IMR-90 (cell line): ENCODE data around the gene CCDC27. TPM values are rescaled to one million over a fixed set of nuclear protein-coding genes. Genes with fewer than 3 reads are reported as not detected.

Experiments
- ATAC-seq: fragments of 200-7000 bp; cut with Tn5 transposase; 2 replicates; pipeline ENCODE4 v1.9.1; 2020; ENCODE audit warnings: low read depth, mild to moderate bottlenecking, moderate library complexity
- BruUV-seq: library from RNA; stranded (reverse); fragments of 400-500 nt; replicated peaks from 2 replicates; lab custom pipeline; 2021; lab: Mats Ljungman, UMichigan
- CTCF ChIA-PET: fragments of 300-600 bp; formaldehyde crosslinking; extraction: SDS; loops from one replicate; lab custom pipeline; 2021; ENCODE audit warnings: antibody characterized with exemption; lab: Yijun Ruan, JAX
- POLR2A ChIA-PET: fragments of 300-600 bp; sonication (Branson Sonifier 250); formaldehyde crosslinking; loops from one replicate; lab custom pipeline; 2022; ENCODE audit warnings: antibody characterized with exemption; ENCODE audit not compliant: unreplicated experiment; lab: Charles Lee
- DNase-seq: peaks from one replicate; pipeline ENCODE4 v3.0.0; 2013
- H2AFZ ChIP-seq: replicated peaks from 2 replicates; pipeline ENCODE3; 2013; ENCODE audit warnings: low read length, mild to moderate bottlenecking; ENCODE audit not compliant: poor library complexity
- H2AK5ac ChIP-seq: 2 replicates; pipeline ENCODE4 v1.6.1; 2013; ENCODE audit warnings: low read depth, low read length, inconsistent platforms
- H2AK9ac ChIP-seq: replicated peaks from 2 replicates; pipeline ENCODE3; 2013; ENCODE audit warnings: mild to moderate bottlenecking, low read depth, low read length, moderate library complexity; ENCODE audit not compliant: poor library complexity
- H2BK120ac ChIP-seq: 2 replicates; pipeline ENCODE4 v1.6.1; 2013; ENCODE audit warnings: low read depth, low read length, inconsistent platforms
- H2BK15ac ChIP-seq: 3 replicates; pipeline ENCODE4 v1.6.1; 2013; ENCODE audit warnings: low read depth, low read length, inconsistent platforms
- H2BK20ac ChIP-seq: 2 replicates; pipeline ENCODE4 v1.6.1; 2013; ENCODE audit warnings: low read depth, mild to moderate bottlenecking, inconsistent platforms, low read length, moderate library complexity
- H2BK5ac ChIP-seq: 2 replicates; pipeline ENCODE4 v1.6.1; 2013; ENCODE audit warnings: mild to moderate bottlenecking, low read depth, low read length, inconsistent platforms; ENCODE audit not compliant: poor library complexity, severe bottlenecking
- H3K14ac ChIP-seq: replicated peaks from 2 replicates; pipeline ENCODE4 v1.6.1; 2013; ENCODE audit warnings: low read depth, low read length, inconsistent platforms
- H3K18ac ChIP-seq: 2 replicates; pipeline ENCODE4 v1.6.1; 2013; ENCODE audit warnings: low read depth, low read length, control low read depth
- H3K23ac ChIP-seq: 2 replicates; pipeline ENCODE4 v1.6.1; 2013; ENCODE audit warnings: low read depth, low read length, inconsistent platforms
- H3K27ac ChIP-seq: 2 replicates; pipeline ENCODE4 v1.5.1; 2013; ENCODE audit warnings: mild to moderate bottlenecking, control low read depth, low read length; ENCODE audit not compliant: insufficient read depth
- H3K27me3 ChIP-seq: 2 replicates; pipeline ENCODE4 v1.6.1; 2013; ENCODE audit warnings: low read length; ENCODE audit not compliant: control insufficient read depth, insufficient read depth
- H3K36me3 ChIP-seq: 2 replicates; pipeline ENCODE4 v1.6.1; 2013; ENCODE audit warnings: low read length, mixed read lengths; ENCODE audit not compliant: control insufficient read depth, insufficient read depth
- H3K4ac ChIP-seq: 2 replicates; pipeline ENCODE4 v1.6.1; 2013; ENCODE audit warnings: low read depth, low read length, inconsistent platforms
- H3K4me1 ChIP-seq: 2 replicates; pipeline ENCODE4 v1.6.1; 2013; ENCODE audit warnings: low read length, mixed read lengths; ENCODE audit not compliant: control insufficient read depth, insufficient read depth
- H3K4me2 ChIP-seq: 2 replicates; pipeline ENCODE4 v1.6.1; 2013; ENCODE audit warnings: low read depth, mild to moderate bottlenecking, control low read depth, low read length, moderate library complexity
- H3K4me3 ChIP-seq: 2 replicates; pipeline ENCODE4 v1.5.1; 2013; ENCODE audit warnings: low read depth, mild to moderate bottlenecking, control low read depth, low read length, moderate library complexity; ENCODE audit not compliant: insufficient read depth
- H3K56ac ChIP-seq: 2 replicates; pipeline ENCODE4 v1.6.1; 2013; ENCODE audit warnings: low read length, inconsistent platforms; ENCODE audit not compliant: insufficient read depth; ENCODE audit errors: extremely low read depth
- H3K79me1 ChIP-seq, 2 experiments: 2 replicates each; pipeline ENCODE4 v1.6.1; 2013; ENCODE audit warnings: low read length in 2 of 2, inconsistent platforms in 1 of 2, low read depth in 1 of 2
- H3K9ac ChIP-seq: 2 replicates; pipeline ENCODE4 v1.6.1; 2013; ENCODE audit warnings: low read depth, low read length, control low read depth
- H3K9me1 ChIP-seq: 2 replicates; pipeline ENCODE4 v1.6.1; 2013; ENCODE audit warnings: low read length, inconsistent platforms; ENCODE audit not compliant: insufficient read depth
- H3K9me3 ChIP-seq: 2 replicates; pipeline ENCODE4 v1.6.1; 2013; ENCODE audit warnings: low read length; ENCODE audit not compliant: control insufficient read depth, insufficient read depth
- H4K20me1 ChIP-seq: 2 replicates; pipeline ENCODE4 v1.6.1; 2013; ENCODE audit warnings: low read length, inconsistent platforms; ENCODE audit not compliant: insufficient read depth
- H4K5ac ChIP-seq: 2 replicates; pipeline ENCODE4 v1.6.1; 2013; ENCODE audit warnings: mild to moderate bottlenecking, low read depth, low read length, control low read depth
- H4K8ac ChIP-seq, 2 experiments: 2 replicates each; pipeline ENCODE4 v1.6.1; 2013; ENCODE audit warnings: low read depth in 2 of 2, low read length in 2 of 2, control low read depth in 1 of 2, inconsistent platforms in 1 of 2
- H4K91ac ChIP-seq: 2 replicates; pipeline ENCODE4 v1.6.1; 2013; ENCODE audit warnings: low read depth, low read length, inconsistent platforms; ENCODE audit not compliant: insufficient read depth
- FOS ChIP-seq: fragments of 150-350 bp; IDR thresholded peaks from 2 replicates; pipeline ENCODE4 v1.6.1; 2016; ENCODE audit warnings: low read depth, low read length
- MXI1 ChIP-seq: IDR thresholded peaks from 2 replicates; pipeline ENCODE4 v1.6.1; 2012; ENCODE audit warnings: low read depth, mild to moderate bottlenecking, low read length, moderate library complexity, borderline replicate concordance
- RCOR1 ChIP-seq: IDR thresholded peaks from 2 replicates; pipeline ENCODE4 v1.6.1; 2012; ENCODE audit warnings: mild to moderate bottlenecking, low read length, improper control_type of control experiment; ENCODE audit not compliant: insufficient replicate concordance
- SMC3 ChIP-seq: fragments of 150-350 bp; IDR thresholded peaks from 2 replicates; pipeline ENCODE4 v1.6.1; 2016; ENCODE audit warnings: low read depth, mild to moderate bottlenecking, antibody characterized with exemption, low read length, moderate library complexity
- WGBS, 2 experiments: methylation state at CpG; one replicate each; pipeline versions ENCODE4 v1.1.5 to v1.1.7; 2013; ENCODE audit warnings: missing lambda C conversion rate in 2 of 2; ENCODE audit not compliant: insufficient read length in 1 of 2; ENCODE audit errors: extremely low coverage in 2 of 2; 5-methylcytosine and 5-hydroxymethylcytosine counted together
- dilution Hi-C: fragments of 300-500 bp; cut with HindIII; formaldehyde crosslinking; loops from one replicate; pipeline ENCODE4 v1.14.3; 2018; ENCODE audit warnings: low sequenced_read_pairs; ENCODE audit not compliant: unreplicated experiment
- in situ Hi-C: fragments of 300-500 bp; cut with MboI; formaldehyde crosslinking; loops from 3 replicates; pipeline ENCODE4 v1.14.3; 2019; ENCODE audit warnings: low sequenced_read_pairs, inconsistent platforms, mixed read lengths
- intact Hi-C: fragments of 100-400 bp; cut with micrococcal nuclease; formaldehyde crosslinking; loops from 2 replicates; pipeline ENCODE4 v1.10.0; 2022
- polyA plus RNA-seq, 3 experiments: library from polyadenylated mRNA; depleted of rRNA; stranded (reverse); fragments of >200 nt; gene quantifications; 2 replicates each; pipeline ENCODE4 v1.2.3, GENCODE V29; 2012; ENCODE audit warnings: low replicate concordance in 1 of 3
- total RNA-seq: library from RNA; depleted of rRNA; stranded (reverse); fragments of >200 nt; gene quantifications from 2 replicates; pipeline ENCODE4 v1.2.3, GENCODE V29; 2012

The CCDC27 gene
- total and polyA plus RNA-seq, 2 of the 4 experiments (the other 2 are of a cell fraction): not detected

DNA sequence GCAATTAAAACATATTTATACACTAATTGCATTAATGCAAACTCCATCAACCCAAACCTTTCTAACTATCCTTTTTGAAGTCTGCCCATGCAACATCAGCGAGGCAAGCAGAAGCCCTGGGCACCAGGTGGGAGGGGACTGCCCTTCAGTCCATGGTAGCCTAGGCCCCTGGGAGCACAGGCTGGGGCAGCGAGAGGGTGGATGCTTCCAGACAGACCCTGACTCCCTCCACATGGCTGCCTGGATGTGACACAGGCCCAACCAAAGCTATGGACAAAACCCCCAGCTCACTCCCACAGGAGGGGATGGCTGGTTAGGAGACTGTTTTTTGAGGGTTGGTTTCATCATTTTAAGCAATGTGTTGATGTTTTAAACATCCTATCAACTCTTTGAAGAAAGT is 61.8 kb downstream of the CCDC27 start:
- H4K91ac ChIP-seq: no peak overlapping the region
- H4K20me1 ChIP-seq: no peaks in the 10 kb centered on the region
- no peak overlapping the region for H2BK15ac ChIP-seq
- no peak for ATAC-seq
- no peaks in the 10 kb centered on the region for H3K4me1 ChIP-seq
- no peak overlapping the region for H3K27ac ChIP-seq
- no peak overlapping the region for H3K56ac ChIP-seq
- H3K23ac ChIP-seq: no peak overlapping the region
- no peak overlapping the region for H2BK5ac ChIP-seq
- no peak overlapping the region for H3K18ac ChIP-seq
- in situ Hi-C loops: no loop called here
- no peak overlapping the region for H2BK20ac ChIP-seq
- no peak overlapping the region for H3K14ac ChIP-seq
- no peak overlapping the region for H2AFZ ChIP-seq
- TF ChIP-seq RCOR1 (no peak), MXI1 (no peak), FOS (no peak), SMC3 (no peak)
- BruUV-seq: no TSS peak
- no peak overlapping the region for H4K5ac ChIP-seq
- H3K4ac ChIP-seq: no peak overlapping the region
- no peak overlapping the region for H3K4me3 ChIP-seq
- no peak overlapping the region for H3K9ac ChIP-seq
- peaks cover 12% of the 10 kb centered on the region; the same call in 1 of the 2 replicates for H3K36me3 ChIP-seq
- intact Hi-C loops: no loop called here
- H3K9me3 ChIP-seq: no peaks in the 10 kb centered on the region
- H4K8ac ChIP-seq: no peak overlapping the region
- H3K4me2 ChIP-seq: no peak overlapping the region
- dilution Hi-C loops: no loop called here
- H3K9me1 ChIP-seq: no peaks in the 10 kb centered on the region
- H2AK9ac ChIP-seq: no peak overlapping the region
- H3K27me3 ChIP-seq: no peaks in the 10 kb centered on the region
- ChIA-PET CTCF (no interaction called here), POLR2A (no interaction called here)
- H2BK120ac ChIP-seq: no peak overlapping the region
- H2AK5ac ChIP-seq: no peak overlapping the region
- no CpG with 5 or more reads among the region's 2 CpGs for WGBS, 2 experiments
- no peaks in the 10 kb centered on the region for H3K79me1 ChIP-seq
- DNase-seq: no peak
